IPS DF 19.7 (cell line): Measurements from ENCODE around the gene ALKBH6.
"Not testable (repeated sequence)": the region's sequence is repeated elsewhere in the genome, so short reads cannot be mapped to it uniquely, and the experiment has no call there.

ENCODE experiments used
- DNase-seq: peaks from one replicate; pipeline ENCODE4 v3.0.0-alpha.2; 2013; ENCODE audit warnings: low read depth, low spot score

ALKBH6 gene

DNA sequence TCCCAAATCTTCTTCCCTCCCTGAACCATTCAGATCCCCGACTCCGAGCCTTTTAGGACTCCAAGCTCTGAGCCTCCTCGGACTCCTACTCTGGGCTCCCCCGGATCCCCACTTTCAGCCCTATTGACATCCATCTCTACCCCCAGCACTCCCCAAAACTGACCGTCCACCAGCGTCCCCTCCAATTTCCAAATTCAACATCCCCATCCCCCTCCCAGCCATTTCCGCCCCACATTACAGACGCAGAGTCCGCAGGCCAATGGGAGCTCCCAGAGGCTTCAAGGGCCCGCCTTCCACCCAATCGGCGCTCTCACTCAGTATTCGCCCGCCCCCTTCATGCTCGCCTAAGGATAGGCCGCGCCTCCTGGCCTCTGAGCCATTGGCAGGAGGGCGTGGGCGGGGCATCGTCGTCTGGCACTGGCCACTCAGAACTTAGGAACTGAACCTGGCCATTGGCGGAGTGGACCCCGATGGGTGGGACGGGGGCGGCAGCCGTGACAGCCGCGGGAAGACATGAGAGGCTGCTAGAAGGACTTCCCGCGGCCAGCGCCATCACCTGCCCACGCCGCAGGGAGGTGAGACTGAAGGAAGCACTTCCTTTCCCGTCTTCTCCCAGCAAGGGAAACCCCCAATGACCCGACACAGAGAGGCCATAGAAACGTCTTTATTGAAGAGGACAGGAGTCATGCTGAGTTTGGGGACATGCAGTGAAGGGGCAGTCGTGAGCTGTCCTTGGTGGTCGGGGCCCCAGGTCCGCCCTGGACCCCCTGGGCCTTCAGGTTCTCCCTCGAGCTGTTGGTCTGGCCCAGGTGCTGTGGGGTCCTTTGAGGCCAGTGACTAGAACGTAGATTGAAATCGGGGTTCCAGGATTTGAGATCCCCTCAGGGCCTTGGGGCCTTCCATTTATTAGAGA is at the start of gene ALKBH6:
ALKBH6 (minus strand) TSS at position 202 of the 913 bp plus-strand sequence. CDS start 816 bp downstream, outside the sequence.
- DNase-seq, result peak; percentile 94

DNA sequence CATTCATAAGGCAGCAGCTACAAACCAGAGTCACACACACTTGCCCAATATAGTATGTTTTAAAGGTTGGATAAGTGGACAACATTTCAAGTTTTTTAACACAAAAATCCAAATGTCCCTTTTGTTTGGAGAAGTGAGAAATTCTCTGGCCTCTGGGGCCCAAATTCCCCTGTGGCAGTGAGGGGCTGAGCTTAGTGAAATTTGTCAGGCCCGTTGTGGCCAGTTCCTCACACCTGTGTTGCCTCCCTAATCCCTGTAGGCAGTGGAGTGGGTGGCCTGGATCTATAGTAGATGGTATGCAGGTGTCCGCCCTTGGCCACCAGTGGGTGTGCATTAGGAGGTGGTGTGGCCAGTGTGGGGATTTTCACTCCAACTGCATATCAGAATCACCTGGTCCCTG is 47.4 kb upstream of the ALKBH6 start:
- no peak for DNase-seq

DNA sequence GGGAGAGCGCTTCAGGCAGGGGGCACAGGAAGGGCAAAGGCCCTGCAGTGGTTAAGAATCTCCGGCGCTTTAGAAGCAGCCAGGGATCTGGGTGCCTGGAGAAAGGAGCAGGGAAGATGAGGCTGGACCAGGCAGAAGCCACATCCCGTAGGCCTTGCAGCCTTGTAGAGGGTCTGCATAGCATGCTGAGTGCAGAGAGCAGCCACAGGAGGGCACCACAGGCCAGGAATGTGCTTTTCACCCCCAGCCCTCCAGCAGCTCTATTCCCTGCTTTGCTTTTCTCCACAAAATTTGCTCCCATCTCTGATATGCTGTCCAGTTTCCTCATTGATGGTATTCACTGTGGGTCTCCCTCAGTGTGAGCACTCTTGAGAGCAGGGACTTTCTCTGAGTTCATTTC is 46.4 kb upstream of the ALKBH6 start:
- DNase-seq, result no peak

DNA sequence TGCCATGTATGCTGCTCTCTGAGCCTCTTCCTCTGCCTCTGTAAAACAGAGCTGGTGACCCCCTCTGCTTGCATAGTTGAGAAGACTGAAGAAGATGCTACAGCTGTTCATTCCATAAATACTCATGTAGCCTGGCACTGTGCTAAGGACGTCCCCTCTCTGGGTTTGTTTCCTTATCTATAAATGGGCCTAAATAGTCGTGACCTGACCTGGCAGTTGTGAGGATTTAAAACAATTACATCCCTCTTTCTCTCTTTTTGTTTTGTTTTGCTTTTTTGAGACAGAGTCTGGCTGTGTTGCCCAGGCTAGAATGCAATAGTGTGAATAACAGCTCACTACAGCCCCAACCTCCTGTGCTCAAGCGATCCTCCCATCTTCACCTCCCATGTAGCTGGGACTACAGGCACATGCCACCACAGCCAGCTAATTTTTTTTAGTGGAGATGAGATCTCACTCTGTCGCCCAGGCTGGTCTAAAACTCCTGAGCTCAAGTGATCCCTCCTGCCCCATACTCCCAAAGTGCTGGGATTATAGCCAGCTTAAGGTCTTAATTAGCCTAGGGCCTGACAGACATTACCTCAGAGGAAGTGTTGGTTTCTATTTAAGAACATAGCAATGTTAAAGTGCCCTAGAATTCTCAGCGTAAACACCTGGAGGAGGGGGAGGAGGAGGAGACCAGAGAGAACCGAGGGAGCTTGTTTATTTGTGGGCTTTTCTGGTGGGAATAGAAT is 45.3 kb upstream of the ALKBH6 start:
- no peak for DNase-seq

DNA sequence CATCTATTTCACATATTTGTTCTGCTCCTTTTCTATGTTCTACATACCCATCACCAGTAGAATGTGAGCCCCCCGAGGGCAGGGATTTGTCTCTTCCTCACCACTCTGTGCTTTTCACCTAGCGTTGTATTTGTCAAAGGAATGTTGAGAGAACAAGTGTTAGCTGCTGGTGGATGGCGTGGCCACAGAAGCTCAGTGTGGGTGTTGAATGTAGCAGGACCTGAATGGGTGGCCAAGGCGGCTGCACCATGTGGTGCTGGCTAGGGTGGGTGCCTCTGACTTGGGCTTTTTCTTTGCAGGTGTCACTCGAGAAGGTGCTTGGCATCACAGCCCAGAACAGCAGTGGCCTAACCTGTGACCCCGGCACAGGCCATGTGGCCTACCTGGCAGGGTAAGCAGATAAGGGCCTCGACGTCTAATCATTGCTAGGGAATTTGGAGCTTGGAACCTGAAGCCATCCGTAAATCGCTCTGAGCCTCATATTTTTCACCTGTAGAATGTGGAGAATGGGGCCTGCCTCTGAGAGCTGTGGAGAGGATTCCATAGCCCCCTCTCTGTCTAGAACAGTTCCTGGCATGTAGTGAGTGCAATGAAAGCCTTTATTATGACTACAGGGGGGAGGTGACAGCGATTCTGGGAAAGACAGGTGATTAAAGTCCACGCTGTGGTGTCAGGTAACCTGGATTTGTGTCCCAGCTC is 44.6 kb upstream of the ALKBH6 start:
- DNase-seq, result no peak

DNA sequence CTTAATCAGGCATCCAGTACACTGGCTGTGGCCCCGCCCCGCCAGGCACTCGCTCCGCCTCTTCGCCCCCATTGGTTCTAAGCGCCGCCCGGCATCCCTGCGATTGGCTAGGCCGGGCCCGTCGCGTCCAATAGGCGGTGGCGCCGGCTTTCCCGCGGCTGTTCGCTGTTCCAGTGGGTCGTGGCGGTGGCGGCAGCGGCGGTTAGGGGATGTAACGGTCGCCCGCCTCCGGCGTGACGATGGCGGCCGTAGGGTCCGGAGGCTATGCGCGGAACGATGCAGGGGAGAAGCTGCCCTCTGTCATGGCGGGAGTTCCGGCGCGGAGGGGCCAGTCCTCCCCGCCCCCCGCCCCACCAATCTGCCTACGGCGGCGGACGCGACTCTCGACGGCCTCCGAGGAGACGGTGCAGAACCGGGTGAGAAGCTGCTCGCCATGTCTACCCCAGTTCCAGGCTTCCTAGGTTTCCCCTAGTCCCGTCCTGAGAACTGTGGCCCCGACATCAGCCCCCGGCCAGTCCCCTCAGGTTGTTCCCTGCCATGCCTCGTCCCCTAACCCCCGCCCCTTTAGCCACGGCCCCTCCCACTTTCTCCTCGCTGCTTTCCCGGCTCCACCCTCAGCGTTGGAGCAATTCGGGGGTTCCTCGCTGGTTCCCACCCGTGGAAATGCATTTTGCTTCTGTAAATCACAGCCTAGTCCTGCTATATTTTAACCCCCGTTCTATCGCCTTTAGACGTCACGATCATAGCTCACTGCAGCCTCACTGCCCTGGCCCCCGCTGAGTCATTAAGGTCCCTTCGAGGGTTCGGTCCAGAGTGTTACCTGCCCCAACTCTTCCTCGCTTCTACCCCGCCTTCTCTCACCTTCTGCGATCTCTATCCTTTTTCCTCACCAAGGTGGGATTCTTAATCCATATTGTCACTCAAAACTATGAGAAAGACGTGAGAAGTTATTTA is 41.0 kb upstream of the ALKBH6 start, which contains the start of gene WDR62:
WDR62 (plus strand) TSS at position 165 of the 954 bp plus-strand sequence; CDS start at position 240, 75 bp downstream.
- DNase-seq, result peak; percentile 35

DNA sequence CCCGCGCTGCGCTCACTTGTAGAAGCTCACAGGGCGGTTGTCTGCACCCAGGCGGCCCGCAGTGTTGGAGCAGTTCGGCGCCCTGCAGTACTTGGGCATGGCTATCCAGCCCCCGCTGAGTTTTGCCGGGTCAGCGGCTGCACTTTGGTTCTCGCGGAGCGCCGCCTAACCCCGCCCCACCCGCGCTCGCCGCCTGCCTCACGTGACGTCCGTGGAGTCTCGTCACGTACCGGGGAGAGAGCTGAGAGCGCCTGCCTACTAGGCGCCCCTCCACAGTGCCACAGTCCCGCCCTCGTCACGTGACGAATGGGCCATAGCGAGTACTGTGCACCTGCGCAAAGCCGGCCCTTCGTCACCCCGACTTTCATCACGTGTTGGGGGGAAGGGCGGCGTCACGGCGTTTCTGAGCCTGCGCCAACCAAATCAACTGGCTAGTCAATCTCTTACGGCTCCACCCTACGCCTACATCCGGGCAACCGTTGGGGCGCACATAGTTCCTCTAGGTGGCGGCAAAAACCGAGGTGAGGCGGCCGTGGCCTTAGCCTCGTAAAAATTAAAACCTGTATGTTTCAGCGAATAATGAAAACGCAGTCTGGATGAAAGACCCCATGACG is 40.2 kb upstream of the ALKBH6 start, which contains the start of gene THAP8:
THAP8 (minus strand) TSS at position 167 of the 614 bp plus-strand sequence; CDS start at position 99, 68 bp downstream.
- peak; percentile 91 for DNase-seq

DNA sequence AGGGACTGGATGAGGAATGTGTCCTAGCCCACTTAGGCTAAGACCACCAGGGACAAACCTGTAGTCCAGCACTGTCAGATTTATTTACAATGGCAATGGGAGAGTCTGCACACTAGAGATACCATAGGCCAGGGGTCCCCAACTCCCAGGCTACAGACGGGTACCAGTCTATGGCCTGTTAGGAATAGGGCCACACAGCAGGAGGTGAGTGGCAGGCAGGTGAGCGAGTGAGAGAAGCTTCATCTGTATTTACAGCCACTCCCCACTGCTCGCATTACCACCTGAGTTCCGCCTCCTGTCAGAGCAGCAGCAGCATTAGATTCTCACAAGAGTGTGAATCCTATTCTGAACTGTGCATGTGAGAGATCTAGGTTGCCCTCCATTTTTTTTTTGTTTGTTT is 37.6 kb upstream of the ALKBH6 start:
- DNase-seq, result no peak

DNA sequence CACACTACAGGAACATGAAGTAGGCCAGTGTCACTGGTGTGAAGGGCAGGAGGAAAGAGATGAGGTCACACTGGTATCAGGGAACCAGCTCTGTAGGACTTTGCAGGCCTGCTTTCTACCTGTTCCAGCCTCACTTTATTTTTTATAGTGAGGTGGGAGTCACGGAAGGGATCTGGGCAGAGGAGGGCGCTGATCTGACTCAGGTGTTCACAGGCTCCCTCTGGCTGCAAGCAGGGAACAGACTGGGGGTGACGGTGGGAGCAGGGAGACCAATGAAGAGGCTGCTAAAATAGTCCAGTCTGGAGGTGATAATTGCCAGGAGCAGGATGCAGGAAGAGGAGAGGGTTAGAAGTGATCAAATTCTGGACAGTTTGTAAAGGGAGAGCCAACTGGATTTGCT is 37.2 kb upstream of the ALKBH6 start:
- DNase-seq, result peak; percentile 48

DNA sequence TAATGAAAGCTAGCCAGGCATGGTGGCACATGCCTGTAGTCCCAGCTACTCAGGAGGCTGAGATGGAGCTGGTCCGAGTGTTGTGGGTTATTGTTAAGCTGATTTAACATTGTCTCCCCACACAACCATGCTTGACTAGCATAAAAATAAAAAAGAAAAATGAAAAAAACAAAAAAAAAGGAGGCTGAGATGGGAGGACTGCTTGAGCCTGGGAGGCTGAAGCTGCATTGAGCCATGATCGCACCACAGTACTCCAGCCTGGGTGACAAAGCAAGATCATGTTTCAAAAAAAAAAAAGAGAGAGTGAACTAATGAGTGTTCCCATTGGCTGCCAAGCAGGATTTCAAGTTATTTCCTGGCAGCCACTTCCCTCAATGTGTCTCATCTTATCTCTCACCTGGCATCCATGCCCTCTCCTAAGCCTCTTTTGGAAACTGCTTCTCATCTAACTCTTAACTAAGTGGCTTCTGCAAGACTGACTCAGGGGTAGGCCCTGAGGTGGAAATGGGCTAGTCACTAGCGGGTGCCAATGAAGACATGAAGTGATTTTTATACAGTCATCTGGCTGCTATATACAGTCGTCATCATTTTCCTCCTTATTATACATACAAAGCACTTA is 35.2 kb upstream of the ALKBH6 start:
- no peak for DNase-seq

DNA sequence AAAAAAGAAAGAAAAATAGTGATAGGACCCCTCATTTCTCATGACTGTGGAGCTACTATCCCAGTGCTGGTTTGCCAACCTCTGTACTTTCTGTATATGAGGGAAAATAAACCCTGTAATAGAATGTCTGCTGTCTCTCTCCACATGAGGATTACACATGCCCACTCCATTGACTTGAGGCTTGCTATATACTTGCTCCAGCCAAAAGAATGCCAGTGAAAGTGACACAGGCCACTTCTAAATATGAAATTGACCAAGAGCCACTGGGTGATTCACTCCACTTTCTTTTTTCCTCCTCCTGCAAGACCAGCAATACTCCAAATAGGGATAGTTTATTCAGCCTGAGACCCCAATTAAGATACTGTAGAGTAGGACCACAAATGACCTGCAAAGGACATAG is 33.8 kb upstream of the ALKBH6 start:
- no peak for DNase-seq

DNA sequence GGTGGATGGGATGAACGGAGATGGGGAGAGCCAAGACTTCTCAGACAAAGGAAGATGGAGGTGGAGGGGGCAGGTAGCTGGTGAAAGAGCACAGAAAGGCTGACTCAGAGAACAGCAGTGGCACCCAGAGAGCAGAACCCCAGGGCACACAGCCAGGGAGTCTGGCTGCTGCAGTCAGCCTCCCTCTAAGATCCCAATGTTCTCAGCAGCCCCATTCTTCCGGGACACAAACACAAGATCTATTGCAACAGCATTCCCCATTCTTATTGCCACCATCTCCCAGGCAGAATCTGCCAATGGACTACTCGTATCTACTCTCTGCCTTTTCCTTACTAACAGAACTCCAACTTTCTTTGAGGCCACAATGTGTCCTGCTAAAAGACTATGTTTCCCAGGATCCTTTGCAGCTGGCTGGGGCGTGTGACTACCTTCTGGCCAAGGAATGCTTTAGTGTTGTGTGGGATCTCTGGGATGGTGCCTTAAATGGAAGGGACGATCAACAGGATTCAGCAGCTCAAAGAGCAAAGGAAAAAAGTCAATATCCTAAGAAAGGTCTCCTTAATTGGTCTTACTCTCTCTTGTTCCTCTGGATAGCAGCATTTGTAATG is 32.5 kb upstream of the ALKBH6 start:
- no peak for DNase-seq

DNA sequence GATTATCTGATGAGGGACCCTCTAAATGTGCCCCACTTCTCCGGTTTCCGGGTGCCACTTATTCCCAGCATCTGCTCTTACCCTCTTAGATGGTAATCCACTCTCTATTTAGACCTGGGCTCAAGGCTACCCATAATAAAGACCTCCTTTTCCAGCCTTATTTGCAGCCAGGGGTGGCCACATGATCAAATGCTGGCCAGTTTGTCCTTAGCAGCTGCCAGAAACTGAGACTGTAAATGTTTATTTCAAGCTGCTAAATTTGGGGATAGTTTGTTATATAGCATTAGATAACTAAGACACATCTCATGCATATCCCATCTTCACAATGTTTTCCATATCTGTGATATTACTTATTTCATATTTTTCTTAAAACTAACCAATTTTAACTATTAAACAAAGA is 29.9 kb upstream of the ALKBH6 start:
- DNase-seq, result no peak

DNA sequence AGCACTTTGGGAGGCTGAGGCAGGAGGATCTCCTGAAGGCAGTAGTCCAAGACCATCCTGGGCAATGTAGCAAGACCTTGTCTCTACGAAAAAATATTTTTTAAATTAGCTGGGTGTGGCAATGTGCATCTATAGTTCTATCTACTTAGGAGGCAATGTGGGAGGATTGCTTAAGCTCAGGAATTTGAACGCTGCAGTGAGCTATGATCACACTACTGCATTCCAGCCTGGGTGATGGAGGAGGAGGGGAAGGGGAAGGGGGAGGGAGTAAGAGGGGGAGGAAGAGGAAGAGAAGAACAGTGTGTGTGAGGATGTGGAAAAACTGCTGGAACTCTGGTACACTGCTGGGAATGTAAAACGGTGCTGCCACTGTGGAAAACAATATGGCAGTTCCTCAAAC is 27.8 kb upstream of the ALKBH6 start:
- no peak for DNase-seq

DNA sequence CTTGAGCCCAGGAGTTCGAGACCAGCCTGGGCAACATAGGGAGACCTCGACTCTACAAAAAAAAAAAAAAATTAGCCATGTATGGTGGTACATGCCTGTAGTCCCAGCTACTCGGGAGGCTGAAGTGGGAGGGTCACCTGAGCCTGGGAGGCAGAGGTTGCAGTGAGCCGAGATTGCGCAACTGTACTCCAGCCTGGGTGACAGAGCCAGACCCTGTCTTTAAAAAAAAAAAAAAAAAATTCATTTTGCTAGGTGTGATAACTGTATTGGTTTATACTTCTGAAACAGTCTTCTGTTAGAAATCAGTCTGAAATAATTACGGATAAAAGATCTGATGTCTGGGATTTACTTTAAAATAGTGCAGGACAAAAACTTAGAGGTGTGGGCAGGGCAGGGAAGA is 27.1 kb upstream of the ALKBH6 start:
- DNase-seq, result not testable (repeated sequence)

DNA sequence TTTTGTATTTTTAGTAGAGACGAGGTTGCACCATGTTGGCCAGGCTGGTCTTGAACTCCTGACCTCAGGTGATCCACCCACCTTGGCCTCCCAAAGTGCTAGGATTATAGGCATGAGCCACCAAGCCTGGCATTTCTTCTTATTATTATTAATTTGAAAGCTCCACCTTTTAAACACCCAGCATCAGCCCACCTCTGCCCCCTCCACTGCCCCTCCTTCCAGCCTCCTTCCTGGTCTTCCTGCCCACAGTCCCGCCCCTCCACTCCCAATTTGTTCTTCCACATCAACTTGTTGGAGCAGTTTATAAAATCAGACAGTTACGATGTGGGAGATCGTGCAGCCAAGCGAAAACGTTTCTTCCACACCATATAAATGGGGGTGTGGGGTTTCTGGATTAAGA is 26.5 kb upstream of the ALKBH6 start:
- no peak for DNase-seq

DNA sequence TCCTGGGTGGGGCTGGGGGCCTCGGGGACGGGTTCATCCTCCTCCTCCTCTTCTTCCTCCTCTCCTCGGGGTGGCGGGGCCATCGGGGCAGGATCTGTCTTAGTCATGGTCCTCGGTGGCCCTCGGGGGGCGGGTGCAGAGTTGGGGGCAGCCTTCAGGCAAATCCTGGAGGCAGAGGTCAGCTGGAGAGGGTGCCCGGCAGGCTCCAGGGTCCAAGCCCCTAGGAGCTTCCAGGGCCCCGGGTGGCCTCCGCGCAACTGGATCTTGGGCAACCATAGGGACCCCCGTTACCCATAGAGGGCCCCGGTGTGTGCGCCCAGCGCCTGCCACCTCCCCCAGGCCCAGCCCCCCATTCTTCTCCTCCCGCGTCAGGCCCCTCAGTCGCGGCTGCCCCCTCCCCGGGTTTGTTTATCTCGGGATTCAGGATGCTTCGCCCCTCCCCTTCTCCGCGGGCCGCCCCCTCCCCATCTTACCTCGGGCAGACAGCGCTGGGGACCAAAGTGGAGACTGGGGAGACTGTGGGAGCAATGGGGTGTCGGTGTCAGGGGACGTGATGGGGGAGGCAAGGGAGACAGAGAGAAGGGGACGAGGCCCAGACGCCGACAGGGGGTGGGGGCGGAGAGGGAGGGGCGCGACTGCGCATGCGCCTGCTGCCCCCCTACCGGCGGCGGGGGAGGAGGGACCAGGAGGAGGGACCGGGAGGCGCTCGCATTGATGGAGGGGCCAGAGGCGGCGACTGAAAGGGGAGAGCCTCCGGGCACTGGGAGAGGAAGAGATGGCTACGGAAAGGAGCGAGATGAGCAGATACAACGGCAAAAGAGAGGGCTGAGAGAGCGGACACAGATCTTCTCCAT is 18.5 kb upstream of the ALKBH6 start, which contains the start of gene CLIP3:
CLIP3 (minus strand) TSS at position 623 of the 854 bp plus-strand sequence; CDS start at position 107, 516 bp downstream.
- no peak for DNase-seq

DNA sequence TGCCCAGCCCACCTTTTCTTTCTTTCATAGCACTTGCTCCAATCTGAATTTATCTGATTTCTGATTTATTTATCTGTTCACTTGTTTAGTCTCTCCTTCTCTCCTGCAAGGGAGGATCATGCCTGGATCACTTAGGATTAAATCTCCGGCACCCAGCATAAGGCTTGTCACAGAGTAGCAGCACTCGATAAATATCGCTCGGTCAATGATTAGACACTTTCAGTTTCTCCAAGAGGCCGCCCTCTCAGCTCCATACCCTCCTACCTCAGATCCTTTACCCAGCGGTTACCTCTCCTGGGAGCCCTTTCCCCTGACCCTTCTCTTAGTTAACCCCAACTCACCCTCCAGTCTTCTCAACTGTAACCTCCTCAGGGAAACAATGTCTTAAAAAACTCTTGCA is 17.3 kb upstream of the ALKBH6 start:
- DNase-seq, result no peak
